OCI-LY7 (cell line): ENCODE results near the gene PSMB11.

Source experiments
- CTCF ChIP-seq: fragments of 200-600 bp; sonication (generic); conservative IDR thresholded peaks from 2 replicates; pipeline ENCODE4 v1.5.1; 2014; ENCODE audit warnings: mild to moderate bottlenecking, antibody characterized with exemption, low read length, moderate library complexity, mixed read lengths
- EZH2phosphoT487 ChIP-seq: fragments of 200-600 bp; sonication (generic); IDR thresholded peaks from 2 replicates; pipeline ENCODE4 v1.6.1; 2018; ENCODE audit warnings: low read depth, borderline replicate concordance, mild to moderate bottlenecking, mixed run types, antibody characterized with exemption, low read length, moderate library complexity, mixed read lengths

DNA sequence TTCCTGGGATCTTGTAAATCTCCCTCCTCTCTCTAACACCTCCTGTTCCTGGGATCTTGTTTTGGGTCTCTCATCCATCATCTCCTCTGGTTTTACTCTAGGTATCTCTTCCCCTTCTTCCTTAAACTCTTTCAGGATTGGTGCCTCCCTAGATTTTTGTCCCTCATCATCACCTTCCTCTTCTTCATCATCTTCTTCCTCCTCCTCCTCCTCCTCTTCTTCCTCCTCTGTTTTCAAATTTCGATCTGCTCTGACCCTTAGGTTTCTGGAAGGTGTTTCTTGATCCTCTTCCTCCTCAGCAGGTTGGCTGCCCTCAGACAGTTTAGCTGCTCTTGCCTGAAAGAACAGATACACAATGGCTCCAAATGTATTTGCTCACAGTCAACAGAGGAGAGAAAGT, 38.5 kb downstream of the PSMB11 start:
- TF ChIP-seq CTCF (no peak), EZH2phosphoT487 (no peak)
